Stimulated activated CD4-positive, alpha-beta T cell treated with anti-CD3 and anti-CD28 coated beads, Interleukin-4, amount 100 ng/mL, for 48 hours (primary cell): ENCODE results near the gene OR8B4.
"Not testable (repeated sequence)": the region's sequence is repeated elsewhere in the genome, so short reads cannot be mapped to it uniquely, and the experiment has no call there.

Source experiments
- DNase-seq, 2 donors: peaks; one replicate each; pipeline ENCODE4 v3.0.0-alpha.2; 2020; ENCODE audit warnings: low read depth in 2 of 2

OR8B4 gene, protein sequence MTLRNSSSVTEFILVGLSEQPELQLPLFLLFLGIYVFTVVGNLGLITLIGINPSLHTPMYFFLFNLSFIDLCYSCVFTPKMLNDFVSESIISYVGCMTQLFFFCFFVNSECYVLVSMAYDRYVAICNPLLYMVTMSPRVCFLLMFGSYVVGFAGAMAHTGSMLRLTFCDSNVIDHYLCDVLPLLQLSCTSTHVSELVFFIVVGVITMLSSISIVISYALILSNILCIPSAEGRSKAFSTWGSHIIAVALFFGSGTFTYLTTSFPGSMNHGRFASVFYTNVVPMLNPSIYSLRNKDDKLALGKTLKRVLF

GRCh38 chr11:124424384-124424921, at the start of gene OR8B4:
TSS of gene OR8B4 (minus strand) at chr11:124424871. CDS start at chr11:124424871, 0 bp downstream.
- no peak for DNase-seq

GRCh38 chr11:124474079-124474478, 49.4 kb upstream of the OR8B4 start:
- DNase-seq, result no peak

DNA sequence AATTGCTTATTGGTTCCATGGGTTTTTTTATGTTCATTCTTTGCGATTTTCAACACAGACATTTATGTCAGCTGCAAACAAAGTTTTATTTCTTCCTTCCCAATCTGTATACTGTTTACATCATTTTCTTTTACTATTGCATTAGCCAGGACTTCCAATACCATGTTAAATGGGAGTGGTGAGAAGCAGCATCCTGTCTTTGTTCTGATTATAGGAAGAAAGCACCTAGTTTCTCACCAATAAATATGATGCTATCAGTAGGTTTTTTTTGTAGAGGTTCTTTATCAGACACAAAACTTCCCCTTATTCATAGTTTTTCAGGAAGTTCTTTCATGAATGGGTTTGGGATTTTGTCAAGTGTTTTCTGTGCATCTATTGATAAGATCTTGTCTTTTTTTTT, 48.8 kb upstream of the OR8B4 start:
- DNase-seq, result no peak

- no peak for DNase-seq
Observed at GRCh38 chr11:124470561-124471227, 46.0 kb upstream of the OR8B4 start.

DNA sequence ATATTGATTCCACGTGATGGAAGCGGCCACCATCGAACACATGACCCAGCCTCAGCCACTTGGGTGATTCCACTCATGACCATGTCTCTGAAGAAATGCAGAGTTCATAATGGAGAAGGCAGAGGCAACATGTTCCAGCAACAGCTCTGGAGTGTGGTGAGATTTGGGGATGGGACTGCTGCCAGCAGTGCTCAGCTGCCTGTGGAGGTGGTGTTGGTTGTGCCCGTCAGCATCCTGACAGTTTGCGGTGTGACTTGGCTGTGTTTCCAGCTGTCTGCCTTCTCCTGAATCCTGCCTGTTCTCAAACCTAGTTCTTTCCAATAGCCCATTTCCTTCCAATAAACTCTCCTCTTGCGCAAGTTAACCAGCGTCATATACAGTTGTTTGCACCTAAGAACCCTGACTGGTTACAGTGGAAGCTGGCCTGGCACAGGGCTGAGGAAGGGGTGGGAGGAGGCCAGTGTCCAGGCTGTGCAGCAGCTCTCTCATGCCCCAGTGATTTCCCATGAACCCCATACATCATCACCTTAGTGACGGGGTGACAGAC, 42.8 kb upstream of the OR8B4 start:
- no peak for DNase-seq

GRCh38 chr11:124465368-124465767, 40.7 kb upstream of the OR8B4 start:
- no peak for DNase-seq

- DNase-seq, result no peak
Observed at GRCh38 chr11:124463990-124464389, 39.3 kb upstream of the OR8B4 start.

DNA sequence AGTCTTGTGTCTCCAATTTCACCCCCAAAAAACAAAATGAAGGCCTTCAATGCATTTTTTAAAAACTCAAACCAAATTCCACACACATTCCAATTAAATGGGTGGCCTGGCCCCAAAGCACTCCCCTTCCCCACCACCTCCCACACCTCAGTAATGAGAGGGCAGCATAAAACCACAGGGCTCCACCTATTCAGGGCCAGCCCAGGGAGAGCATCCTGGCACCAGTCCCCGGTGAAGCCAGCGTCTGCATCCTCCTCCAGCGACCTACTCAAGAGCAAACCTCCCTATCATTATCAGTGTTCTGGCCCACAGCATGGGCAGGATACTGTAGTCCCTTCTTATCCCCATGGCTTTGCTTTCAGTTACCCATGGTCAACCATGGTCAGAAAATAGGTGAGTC, 38.7 kb upstream of the OR8B4 start:
- no peak for DNase-seq

GRCh38 chr11:124460459-124460858, 35.8 kb upstream of the OR8B4 start:
- DNase-seq, result no peak

GRCh38 chr11:124459379-124459778, 34.7 kb upstream of the OR8B4 start:
- DNase-seq, result not testable (repeated sequence)

- no peak for DNase-seq
Observed at GRCh38 chr11:124454552-124454951, 29.9 kb upstream of the OR8B4 start.

GRCh38 chr11:124446916-124447315, 22.2 kb upstream of the OR8B4 start:
- DNase-seq, result no peak

DNA sequence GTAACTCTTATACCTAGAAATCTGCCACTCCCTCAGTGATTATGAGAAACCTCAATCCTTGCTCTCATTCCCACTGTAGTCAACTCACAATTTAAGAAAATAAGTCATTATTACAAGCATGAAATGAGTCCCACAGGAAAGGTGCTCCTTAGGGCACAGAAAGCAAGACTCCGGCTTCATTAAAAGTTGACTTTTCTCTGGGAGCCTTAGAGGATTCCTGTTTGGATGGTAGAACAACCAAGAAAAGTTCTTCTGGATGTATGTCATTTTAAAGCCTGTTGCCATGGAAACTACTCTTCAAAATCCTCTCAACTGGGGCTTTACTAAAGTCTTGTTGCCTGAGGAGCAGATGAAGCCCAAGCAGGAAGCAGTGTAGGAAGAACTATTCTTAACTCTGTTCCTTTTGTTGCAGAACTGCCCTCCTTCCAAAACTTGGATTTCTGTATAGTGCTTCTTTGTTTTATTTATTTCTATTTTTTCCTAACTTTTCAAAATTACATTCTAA, 21.0 kb upstream of the OR8B4 start, which contains the start of gene OR8B8:
OR8B8 (minus strand) TSS at position 51 of the 505 bp plus-strand sequence. CDS start 4,611 bp downstream, outside the sequence.
- no peak for DNase-seq

- DNase-seq, result no peak
Observed at GRCh38 chr11:124442847-124443246, 18.2 kb upstream of the OR8B4 start.

DNA sequence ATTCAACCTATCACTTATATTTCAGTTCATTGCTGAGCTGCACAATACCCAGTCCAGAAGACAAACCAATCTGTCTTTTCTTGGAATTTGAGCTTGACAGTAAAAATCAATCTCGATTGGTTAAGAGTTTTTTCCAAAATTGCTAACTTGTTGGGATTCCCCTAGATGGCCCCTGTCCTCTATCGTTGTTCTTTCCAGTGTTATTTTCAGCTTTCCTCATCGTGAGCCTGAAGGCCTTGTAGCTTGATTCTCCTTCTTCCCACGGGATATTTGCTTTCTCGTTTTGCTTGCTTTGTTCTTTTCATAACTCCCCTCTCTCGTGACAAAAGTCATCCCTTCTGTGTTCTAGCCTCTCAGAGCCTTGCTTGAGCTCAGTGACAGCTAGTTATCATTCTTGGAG, 17.8 kb upstream of the OR8B4 start:
- DNase-seq, result no peak

- no peak for DNase-seq
Observed at GRCh38 chr11:124441519-124441918, 16.8 kb upstream of the OR8B4 start.

GRCh38 chr11:124441081-124441480, 16.4 kb upstream of the OR8B4 start:
- no peak for DNase-seq

DNA sequence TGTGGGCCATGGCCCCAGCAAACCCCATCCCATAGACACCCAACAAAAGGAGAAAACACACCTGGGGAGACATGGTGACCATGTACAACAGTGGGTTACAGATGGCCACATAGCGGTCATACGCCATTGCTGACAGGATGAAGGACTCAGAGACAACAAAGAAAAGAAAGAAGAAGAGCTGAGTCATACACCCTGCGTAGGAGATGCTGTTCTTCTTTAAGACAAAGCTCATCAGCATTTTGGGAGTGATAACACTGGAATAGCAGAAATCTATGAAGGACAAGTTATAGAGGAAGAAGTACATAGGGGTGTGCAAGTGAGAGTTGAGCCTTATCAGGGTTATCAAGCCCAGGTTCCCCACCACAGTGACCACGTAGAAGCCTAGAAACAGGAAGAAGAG, 15.9 kb upstream of the OR8B4 start:
- DNase-seq, result no peak

GRCh38 chr11:124434699-124435098, 10.0 kb upstream of the OR8B4 start:
- DNase-seq, result no peak

GRCh38 chr11:124429599-124429998, 4.9 kb upstream of the OR8B4 start:
- DNase-seq, result no peak

GRCh38 chr11:124421043-124421442, 3.6 kb downstream of the OR8B4 start:
- no peak for DNase-seq

- no peak for DNase-seq
Observed at GRCh38 chr11:124415356-124415923, 9.2 kb downstream of the OR8B4 start.
